OCI-LY3 (cell line): ENCODE measurements around the gene PRDM5.

ENCODE experiments used
- EZH2phosphoT487 ChIP-seq: fragments of 200-600 bp; shearing (Covaris generic); IDR thresholded peaks from 2 replicates; pipeline ENCODE4 v1.6.1; 2018; ENCODE audit warnings: antibody characterized with exemption, mixed run types, low read depth
- TF ChIP-seq, protein P1 (sequence below): fragments of 200-600, 300-600 bp; sonication (generic); IDR thresholded peaks from 2 replicates; pipeline ENCODE4 v1.5.1; 2014; ENCODE audit warnings: antibody characterized with exemption, low read length, low read depth

DNA sequence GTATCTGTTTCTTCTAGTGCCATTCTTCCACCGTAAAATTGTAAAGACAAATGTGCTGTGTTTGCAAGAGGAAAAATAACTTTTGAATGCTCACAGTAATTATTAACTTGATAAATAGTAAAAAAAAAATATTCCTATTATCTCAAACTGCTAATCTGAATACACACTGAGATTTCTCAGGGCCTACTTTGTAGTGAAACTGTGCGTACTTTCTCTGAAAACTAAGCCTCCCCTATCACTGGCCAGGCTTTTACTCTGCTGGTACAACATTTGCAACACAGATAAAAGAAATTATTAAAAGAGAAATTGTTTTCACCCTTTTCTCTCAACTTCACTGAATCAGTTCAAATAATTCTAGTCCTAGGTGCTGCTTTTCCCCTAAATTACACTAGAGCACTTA lies 137.3 kb downstream of the PRDM5 start:
- TF ChIP-seq, protein P1, sequence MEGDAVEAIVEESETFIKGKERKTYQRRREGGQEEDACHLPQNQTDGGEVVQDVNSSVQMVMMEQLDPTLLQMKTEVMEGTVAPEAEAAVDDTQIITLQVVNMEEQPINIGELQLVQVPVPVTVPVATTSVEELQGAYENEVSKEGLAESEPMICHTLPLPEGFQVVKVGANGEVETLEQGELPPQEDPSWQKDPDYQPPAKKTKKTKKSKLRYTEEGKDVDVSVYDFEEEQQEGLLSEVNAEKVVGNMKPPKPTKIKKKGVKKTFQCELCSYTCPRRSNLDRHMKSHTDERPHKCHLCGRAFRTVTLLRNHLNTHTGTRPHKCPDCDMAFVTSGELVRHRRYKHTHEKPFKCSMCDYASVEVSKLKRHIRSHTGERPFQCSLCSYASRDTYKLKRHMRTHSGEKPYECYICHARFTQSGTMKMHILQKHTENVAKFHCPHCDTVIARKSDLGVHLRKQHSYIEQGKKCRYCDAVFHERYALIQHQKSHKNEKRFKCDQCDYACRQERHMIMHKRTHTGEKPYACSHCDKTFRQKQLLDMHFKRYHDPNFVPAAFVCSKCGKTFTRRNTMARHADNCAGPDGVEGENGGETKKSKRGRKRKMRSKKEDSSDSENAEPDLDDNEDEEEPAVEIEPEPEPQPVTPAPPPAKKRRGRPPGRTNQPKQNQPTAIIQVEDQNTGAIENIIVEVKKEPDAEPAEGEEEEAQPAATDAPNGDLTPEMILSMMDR, result no peak
- TF ChIP-seq EZH2phosphoT487, result no peak
